ENCODE data around the gene EIF4G3. TPM values are rescaled to one million over a fixed set of nuclear protein-coding genes. Genes with fewer than 3 reads are reported as not detected.

The EIF4G3 gene
- polyA plus RNA-seq, 3 donors = 5.1 to 34.2 (median 5.8) TPM

DNA sequence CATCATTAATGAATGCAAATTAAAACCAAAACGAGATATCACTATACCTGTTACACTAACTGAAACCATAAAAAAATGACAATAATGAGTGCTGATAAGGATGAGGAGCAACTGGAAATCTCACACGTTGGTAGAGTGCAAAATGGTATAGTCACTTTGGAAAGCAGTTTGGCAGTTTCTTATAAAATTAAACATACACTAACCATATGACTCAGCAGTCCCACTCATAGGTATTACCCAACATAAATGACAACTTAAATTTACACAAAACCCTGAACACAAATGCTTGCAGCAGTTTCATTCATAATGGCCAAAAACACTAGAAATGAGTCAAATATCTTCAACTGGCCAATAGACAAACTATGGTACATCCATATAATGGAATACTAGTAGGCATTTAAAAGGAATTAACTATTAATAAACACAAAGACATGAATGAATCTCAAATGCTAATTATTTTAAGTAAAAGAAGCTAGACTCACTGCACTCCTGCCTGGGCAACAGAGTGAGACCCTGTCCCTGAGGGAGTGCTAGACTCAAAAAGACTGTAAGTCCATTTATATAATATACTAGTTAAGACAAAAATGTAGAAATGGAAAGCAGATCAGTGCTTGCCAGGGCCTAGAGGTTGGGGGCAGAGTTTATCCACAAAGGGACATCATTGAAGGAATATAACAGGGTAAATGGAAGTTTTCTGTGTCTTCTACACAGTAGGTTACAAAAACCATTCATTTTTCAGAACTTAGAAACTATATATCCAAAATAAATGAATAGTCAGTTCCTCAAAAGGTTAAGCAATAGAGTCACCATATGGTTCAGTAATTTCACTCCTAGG lies 77.4 kb downstream of the EIF4G3 start:
- Histone ChIP-seq H3K4me1 (ENCODE audit: control insufficient read depth in 1 of 2, insufficient read depth in 2 of 2, low read length in 2 of 2) (peaks cover 35% of the 10 kb centered on the region in 2 donors), H2AFZ (ENCODE audit: insufficient read depth, low read depth, low read length, poor library complexity, severe bottlenecking) (no peak overlapping the region), H3K4me2 (replicated peaks; ENCODE audit: extremely low read depth, low read length, poor library complexity, severe bottlenecking) (peak overlapping the region; percentile 61), H3K4me3 (replicated peaks in 1 of 3; ENCODE audit: low read depth in 2 of 3, low read length in 3 of 3) (peak overlapping the region in 1 of 3 experiments; percentile 52), H3K9me3 (replicated peaks in 1 of 2; ENCODE audit: control insufficient read depth in 1 of 2, insufficient read depth in 1 of 2, low read length in 2 of 2) (no peaks in the 10 kb centered on the region), H4K20me1 (ENCODE audit: insufficient read depth, low read length) (peaks cover 26% of the 10 kb centered on the region), H3K79me2 (ENCODE audit: insufficient read depth, low read length) (peaks cover 32% of the 10 kb centered on the region), H3K27ac (ENCODE audit: low read depth in 1 of 2, low read length in 2 of 2) (peak overlapping the region; percentile 66 to 85), H3K36me3 (replicated peaks in 1 of 2; ENCODE audit: control insufficient read depth in 1 of 2, insufficient read depth in 2 of 2, low read length in 2 of 2) (peaks cover 6 to 26% of the 10 kb centered on the region in 2 donors), H3K27me3 (ENCODE audit: control insufficient read depth in 2 of 2, insufficient read depth in 2 of 2, low read length in 2 of 2) (no peaks in the 10 kb centered on the region), H3K9ac (ENCODE audit: insufficient read depth, low read length, poor library complexity, severe bottlenecking) (no peak overlapping the region)
- Mint-ChIP-seq H3K36me3 (peaks cover 22 to 26% of the 10 kb centered on the region in 2 donors), H3K27me3 (ENCODE audit: low read depth in 3 of 3) (peaks cover 0 to 2% (median 0%) of the 10 kb centered on the region in 3 donors), H3K9me3 (peaks cover 0 to 3% (median 1%) of the 10 kb centered on the region in 7 donors), H3K4me3 (peak overlapping the region in 1 of 2 donors; percentile 67), H3K4me1 (peaks cover 34% of the 10 kb centered on the region), H3K27ac (peak overlapping the region; percentile 83 to 95 (median 94))
- no peak for TF ChIP-seq CTCF (IDR thresholded peaks at IDR 0.05)
- no CpG with 5 or more reads among the region's 2 CpGs for WGBS (ENCODE audit: insufficient coverage)
- intact Hi-C loops (cut with micrococcal nuclease) = no loop called here
- DNase-seq = peak; percentile 54 to 78 (median 75)

DNA sequence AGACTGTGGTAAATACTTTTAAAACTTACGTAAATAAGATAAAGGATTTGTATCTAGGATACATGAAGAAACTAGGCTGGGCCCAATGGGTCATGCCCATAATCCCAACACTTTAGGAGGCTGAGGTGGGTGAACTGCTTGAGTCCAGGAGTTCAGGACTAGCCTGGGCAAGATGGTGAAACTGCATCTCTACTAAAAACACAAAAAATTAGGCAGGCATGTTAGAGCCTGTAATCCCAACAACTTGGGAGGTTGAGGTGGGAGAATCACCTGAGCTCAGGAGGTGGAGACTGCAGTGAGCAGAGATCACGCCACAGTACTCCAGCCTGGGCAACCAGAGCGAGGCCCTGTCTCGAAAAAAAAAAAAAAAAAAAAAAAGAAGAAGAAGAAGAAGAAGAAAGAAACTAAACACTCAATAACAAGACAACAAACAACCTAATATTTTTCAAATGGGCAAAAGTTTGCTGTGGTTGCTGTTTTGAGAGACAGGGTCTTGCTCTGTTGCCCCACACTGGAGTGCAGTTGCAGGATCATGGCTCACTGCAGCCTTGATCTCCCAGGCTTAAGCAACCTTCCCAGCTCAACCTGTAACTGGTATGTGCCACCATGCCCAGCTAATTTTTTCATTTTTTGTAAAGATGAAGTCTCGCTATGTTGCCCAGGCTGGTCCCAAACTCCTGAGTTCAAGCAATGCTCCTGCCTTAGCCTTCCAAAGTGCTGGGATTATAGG lies 78.3 kb downstream of the EIF4G3 start:
- peaks cover 0 to 7% (median 2%) of the 10 kb centered on the region in 7 donors for H3K9me3 Mint-ChIP-seq
- H3K4me1 Mint-ChIP-seq = peaks cover 34% of the 10 kb centered on the region
- peak overlapping the region; percentile 38 to 85 for H3K27ac ChIP-seq (ENCODE audit: low read depth in 1 of 2, low read length in 2 of 2)
- no peaks in the 10 kb centered on the region for H3K27me3 ChIP-seq (ENCODE audit: control insufficient read depth in 2 of 2, insufficient read depth in 2 of 2, low read length in 2 of 2)
- TF ChIP-seq CTCF (IDR thresholded peaks at IDR 0.05) = no peak
- H3K27ac Mint-ChIP-seq = peak overlapping the region; percentile 83 to 95 (median 94)
- intact Hi-C loops (cut with micrococcal nuclease) = no loop called here
- peaks cover 35% of the 10 kb centered on the region in 2 donors for H3K4me1 ChIP-seq (ENCODE audit: control insufficient read depth in 1 of 2, insufficient read depth in 2 of 2, low read length in 2 of 2)
- H3K27me3 Mint-ChIP-seq (ENCODE audit: low read depth in 3 of 3) = peaks cover 0 to 2% (median 0%) of the 10 kb centered on the region in 3 donors
- H3K79me2 ChIP-seq (ENCODE audit: insufficient read depth, low read length) = peaks cover 32% of the 10 kb centered on the region
- peak in 1 of 3 donors; percentile 6 for DNase-seq
- H3K4me2 ChIP-seq (replicated peaks; ENCODE audit: extremely low read depth, low read length, poor library complexity, severe bottlenecking) = peak overlapping the region; percentile 61
- H4K20me1 ChIP-seq (ENCODE audit: insufficient read depth, low read length) = peaks cover 26% of the 10 kb centered on the region
- H3K4me3 Mint-ChIP-seq = peak overlapping the region in 1 of 2 donors; percentile 54
- H3K9me3 ChIP-seq (replicated peaks in 1 of 2; ENCODE audit: control insufficient read depth in 1 of 2, insufficient read depth in 1 of 2, low read length in 2 of 2) = no peaks in the 10 kb centered on the region
- H3K4me3 ChIP-seq (replicated peaks in 1 of 3; ENCODE audit: low read depth in 2 of 3, low read length in 3 of 3) = peak overlapping the region in 1 of 3 experiments; percentile 52
- no peak overlapping the region for H3K9ac ChIP-seq (ENCODE audit: insufficient read depth, low read length, poor library complexity, severe bottlenecking)
- H2AFZ ChIP-seq (ENCODE audit: insufficient read depth, low read depth, low read length, poor library complexity, severe bottlenecking) = no peak overlapping the region
- 100% methylated on average over 1 of the region's 5 CpGs for WGBS (ENCODE audit: insufficient coverage)
- H3K36me3 ChIP-seq (replicated peaks in 1 of 2; ENCODE audit: control insufficient read depth in 1 of 2, insufficient read depth in 2 of 2, low read length in 2 of 2) = peaks cover 4 to 17% of the 10 kb centered on the region in 2 donors
- H3K36me3 Mint-ChIP-seq = peaks cover 18 to 25% of the 10 kb centered on the region in 2 donors
